Measurements from ENCODE around the gene BRPF1.
A peak's percentile ranks its signal among the peaks of the same experiment; 100 is the strongest.

Gene BRPF1

DNA sequence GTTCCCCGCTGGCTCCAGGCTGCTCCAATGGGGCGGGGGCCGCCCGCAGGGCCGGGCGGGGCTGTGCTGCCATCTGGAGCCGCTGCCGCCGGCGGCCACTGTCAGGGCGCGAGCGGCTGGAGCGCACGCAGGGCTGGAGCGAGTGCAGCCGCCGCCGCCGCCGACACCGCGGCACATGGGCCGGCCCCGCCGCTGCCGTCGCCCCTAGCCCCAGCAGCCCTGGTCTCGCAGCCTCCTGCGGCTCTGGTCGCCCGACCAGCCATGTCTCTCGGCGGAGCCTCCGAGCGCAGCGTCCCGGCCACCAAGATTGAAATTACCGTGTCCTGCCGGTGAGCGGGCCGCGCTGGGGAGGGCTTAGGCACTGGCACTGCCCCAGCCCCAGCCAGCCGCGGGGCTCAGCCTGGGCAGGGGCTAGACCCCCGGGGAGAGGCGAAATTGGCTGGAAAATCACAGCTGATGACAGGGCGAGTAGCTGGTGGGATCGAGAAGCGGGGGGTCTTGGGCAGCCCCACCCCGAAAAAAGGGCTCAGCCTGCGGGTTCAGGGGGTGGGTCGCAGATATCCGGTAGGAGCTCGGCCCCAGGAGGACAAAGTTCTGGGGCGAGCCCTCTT, 27.7 kb upstream of the BRPF1 start, which contains the start of gene CPNE9:
Gene CPNE9, plus strand, starts transcription at position 98 of the 611 bp plus-strand sequence. Its CDS starts 164 bp downstream, at position 262.
- peak; percentile 49 for DNase-seq (ENCODE audit: low spot score)

DNA sequence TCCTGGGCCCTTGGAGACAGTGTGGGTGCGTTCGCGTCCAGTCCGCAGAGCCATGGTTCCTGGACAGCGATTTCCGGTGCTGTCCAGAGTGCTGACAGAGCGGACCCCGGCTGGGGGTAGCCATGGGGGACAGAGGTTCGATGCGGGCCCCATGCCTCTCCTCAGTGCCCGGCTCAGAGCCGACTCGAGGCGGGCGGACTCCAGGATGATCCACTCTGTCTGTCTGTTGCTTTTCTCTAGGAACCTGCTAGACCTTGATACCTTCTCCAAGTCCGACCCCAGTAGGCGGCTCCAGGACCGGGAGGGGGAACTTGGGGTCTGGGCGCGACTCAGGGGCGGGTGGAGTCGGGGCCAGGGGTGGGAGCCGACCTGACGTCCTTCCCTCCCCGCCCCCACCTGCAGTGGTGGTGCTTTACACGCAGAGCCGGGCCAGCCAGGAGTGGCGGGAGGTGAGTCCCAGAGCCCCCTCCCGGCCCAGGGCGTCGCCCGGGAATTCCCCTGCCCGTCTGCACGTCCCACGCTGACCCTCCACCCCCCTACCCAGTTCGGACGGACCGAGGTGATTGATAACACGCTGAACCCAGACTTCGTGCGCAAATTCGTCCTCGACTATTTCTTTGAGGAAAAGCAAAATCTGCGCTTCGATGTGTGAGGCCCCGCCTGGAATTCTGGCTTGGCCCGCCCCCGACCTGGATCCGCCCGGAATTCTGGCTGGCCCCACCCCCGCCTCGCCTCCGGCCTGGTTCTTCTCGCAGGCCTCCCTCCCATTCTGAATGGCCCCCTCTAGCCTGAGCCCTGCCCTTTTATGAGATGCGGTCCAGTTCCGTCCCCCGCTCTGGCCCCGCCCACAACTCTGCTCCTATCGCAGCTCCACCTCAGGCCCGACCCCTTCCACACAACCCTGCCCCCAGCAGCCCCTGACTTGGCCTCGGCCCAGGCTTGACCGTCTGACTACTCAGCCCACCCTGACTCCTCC, 26.9 kb upstream of the BRPF1 start:
- DNase-seq (ENCODE audit: low spot score) = no peak

DNA sequence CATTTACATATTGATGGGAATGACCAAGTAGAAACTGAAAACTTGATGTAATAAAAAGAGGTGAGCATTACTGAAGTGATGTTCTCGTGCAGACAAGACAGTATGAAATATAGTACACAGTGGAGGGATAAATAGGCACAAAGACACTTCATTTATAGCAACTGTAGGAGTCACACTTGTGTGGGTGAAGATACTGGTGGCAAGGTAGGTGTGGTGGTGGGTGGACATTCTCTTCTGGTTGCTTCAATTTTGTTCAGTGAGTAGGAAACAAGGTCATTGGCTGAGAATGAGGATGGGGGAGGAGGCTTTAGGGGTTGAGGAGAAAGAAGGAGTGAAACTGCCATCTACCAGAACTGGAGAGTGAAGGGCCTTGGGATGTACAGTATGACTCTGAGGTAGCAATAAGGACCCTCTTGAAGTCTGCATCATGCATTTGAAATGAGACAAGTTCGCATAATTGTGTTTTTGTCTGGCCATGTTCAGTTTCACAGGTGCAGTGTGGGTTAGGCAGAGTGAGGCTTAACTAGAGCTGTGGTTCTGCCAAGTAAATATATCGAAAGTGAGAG, 21.3 kb upstream of the BRPF1 start:
- no peak for DNase-seq (ENCODE audit: low spot score)

DNA sequence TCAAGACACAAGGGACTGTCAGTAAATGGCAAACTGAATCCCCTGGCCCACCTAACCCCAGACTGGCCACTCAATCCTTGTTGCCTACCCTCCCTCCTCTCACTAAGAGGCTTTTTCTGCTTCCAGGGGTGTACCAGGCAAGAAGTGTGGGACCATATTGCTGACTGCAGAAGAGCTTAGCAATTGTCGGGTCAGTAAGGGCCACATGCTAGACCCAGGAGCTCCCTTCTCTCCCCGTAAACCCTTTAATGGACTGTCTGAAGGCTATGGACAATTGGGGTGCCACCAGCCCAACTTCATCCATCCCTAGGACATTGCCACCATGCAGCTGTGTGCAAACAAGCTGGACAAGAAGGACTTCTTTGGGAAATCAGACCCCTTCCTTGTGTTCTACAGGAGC, 19.1 kb upstream of the BRPF1 start:
- no peak for DNase-seq (ENCODE audit: low spot score)

DNA sequence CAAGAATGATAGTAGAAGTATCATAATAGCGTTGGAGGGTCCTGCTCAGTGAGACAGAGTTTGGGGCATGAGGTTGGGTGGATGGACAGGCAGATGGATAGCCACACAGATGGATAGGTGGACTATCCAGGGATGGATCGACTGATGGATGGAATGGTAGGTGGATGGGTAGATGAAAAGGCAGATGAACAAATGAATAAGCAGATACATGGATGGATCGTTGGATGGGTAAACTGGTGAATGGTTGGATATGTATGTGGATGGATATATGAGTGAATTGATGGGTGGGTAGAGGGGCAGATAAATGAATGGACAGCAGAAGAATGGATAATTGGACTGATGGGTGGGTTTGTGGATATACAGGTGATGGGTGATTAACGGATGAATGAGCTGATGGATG, 18.4 kb upstream of the BRPF1 start:
- DNase-seq (ENCODE audit: low spot score) = no peak

DNA sequence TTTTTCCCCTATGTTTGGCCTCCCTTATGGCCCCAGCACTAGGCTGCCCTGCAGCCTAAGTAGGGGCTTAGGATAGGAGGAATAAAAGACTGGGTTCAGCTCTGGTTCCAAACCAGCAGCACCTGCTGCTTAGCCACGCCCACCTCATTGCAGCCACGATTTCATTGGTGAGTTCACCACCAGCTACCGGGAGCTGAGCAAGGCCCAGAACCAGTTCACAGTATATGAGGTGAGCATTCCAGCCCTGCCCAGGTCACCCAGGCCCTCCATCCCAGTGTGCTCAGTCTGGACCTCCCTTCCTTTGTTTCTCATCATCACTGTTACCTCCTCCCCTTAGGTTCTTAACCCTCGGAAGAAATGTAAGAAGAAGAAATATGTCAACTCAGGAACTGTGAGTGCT, 16.4 kb upstream of the BRPF1 start:
- DNase-seq (ENCODE audit: low spot score) = peak; percentile 73

DNA sequence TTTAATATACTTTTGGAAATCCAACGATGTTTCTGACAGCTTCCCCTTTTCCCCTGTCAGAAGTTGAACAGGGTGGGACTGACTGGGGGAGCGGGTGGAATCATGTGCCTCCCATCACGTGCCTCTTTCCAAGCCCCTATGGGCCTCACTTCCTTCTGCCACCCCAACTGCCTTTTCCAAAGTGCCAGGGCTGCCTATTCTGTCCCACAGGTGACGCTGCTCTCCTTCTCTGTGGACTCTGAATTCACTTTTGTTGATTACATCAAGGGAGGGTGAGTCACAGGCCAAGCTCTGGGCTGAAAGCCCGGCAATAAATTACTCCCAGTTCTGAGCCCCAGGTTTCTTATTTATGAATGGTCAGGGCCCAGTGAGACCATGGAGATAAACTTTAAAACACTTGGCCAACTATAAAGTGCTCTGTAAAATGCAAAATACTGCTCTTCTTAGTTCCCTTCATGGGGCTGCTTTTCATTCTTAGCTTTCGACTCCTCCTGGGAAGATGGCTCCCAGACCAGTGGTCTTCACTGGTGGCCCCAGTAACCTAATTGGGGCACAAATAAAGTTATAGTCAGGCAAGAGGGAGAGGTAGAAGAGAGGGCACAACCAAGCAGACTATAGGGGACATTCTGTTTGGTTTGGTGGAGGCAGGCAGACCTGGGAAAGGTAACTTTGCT, 15.6 kb upstream of the BRPF1 start:
- no peak for DNase-seq (ENCODE audit: low spot score)

DNA sequence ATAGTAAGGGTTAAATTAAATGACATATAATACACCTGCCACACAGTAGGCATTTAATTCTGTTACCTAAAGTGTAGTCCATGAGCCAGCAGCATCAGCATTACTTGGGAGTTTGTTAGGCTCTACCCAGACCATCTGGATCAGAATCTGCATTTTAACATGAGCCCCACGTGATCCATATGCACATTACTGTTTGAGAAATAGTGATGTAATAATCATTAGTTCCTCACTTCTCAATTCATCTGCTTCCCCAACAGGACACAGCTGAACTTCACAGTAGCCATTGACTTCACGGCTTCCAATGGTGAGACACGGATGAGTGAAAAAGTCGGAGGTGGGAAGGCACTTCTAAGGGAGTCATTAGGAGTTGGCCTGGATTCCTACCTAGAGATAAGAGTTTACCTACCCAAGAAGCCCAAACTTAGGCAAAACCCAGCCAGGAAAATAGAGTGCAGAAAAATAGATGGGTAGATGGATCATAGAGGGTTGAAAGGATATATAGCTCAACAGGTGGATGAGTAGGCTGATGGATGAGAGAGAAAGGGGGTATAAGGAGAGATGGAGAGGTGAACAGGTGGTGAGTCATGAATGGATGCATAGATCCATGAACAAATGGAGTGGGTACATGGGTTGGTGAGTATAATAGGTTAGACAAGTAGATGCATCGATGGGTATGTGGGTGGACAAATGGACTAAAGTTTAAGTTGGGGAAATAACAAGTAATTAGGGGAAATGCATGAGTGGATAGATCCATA, 14.6 kb upstream of the BRPF1 start:
- no peak for DNase-seq (ENCODE audit: low spot score)

DNA sequence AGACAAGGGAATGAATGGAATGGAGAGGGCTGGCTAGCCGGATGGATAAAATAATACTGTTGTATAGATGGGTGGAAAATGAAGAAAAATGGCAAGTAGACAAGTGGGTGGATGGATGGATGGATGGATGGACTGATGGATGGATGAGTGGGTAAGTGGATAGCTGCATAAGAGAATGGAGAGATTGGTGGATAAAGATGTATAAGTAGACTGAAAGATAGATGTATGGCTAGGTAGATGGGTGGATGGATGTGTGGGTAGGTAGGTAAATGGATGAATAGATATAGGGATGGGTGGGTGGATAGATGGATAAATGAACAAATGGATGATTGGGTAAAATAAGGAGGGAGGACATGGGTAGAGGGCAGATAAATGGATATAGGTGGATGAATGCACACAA, 14.0 kb upstream of the BRPF1 start:
- no peak for DNase-seq (ENCODE audit: low spot score)

DNA sequence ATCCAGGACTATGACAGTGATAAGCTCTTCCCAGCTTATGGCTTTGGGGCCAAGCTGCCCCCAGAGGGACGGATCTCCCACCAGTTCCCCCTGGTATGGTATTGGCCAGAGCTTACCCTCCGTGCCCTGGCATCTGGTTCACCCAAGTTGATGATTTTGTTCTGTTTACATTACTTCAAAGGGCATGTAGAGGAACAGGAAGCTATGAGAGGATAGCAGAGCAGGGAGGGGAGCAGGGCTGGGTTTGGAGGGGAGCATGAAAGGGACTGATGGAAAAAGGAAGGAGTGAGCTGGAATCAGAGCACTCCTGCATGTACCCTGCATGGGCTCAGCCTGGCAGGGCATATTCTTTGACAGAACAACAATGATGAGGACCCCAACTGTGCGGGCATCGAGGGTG, 13.4 kb upstream of the BRPF1 start:
- DNase-seq (ENCODE audit: low spot score) = no peak

DNA sequence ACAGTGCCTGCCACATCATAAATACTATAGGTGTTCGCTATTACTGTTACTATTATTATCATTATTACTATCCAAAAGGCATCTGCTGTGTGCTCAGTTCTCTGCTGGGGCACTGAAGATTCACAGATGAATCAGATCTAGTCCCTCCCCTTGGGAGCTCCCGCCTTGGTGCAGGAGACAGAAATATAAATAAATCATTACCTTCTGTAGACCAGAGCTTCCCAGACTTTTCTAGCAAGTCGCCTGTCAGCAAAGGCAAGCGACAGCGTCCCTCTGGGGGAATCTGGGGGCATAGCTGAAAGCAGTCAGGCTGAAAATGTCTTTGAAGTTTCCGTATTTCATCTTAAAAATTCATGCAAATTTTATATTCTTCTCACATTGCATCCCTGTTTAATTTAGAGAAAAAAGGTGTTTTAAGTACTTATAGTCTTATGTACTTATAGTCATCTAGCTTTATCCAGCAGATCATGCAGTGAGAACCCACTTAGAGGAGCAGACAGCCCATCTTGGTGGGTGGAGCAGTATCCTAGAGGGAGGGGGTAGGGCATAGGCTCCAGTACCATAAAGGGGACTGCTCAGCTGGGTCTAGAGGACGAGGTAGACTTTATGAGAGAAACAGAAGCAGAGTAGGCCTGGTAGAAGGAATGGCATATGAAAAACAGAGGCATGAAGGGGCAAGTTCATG, 10.4 kb upstream of the BRPF1 start:
- DNase-seq (ENCODE audit: low spot score) = no peak

DNA sequence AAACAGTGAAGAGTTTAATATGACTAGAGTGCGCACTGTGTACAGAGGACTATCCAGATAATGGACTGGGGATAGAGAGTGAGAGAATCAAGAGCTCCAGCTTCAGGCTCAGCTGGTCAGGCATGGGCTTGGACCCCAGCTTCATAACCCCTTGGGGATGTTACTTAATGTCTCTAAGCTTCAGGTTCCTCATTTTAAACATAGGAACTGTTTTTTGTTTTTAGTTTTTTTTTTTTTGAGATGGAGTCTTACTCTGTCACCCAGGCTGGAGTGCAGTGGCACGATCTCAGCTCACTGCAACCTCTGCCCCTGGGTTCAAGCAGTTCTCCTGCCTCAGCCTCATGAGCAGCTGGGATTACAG, 9.9 kb upstream of the BRPF1 start:
- DNase-seq (ENCODE audit: low spot score) = no peak

DNA sequence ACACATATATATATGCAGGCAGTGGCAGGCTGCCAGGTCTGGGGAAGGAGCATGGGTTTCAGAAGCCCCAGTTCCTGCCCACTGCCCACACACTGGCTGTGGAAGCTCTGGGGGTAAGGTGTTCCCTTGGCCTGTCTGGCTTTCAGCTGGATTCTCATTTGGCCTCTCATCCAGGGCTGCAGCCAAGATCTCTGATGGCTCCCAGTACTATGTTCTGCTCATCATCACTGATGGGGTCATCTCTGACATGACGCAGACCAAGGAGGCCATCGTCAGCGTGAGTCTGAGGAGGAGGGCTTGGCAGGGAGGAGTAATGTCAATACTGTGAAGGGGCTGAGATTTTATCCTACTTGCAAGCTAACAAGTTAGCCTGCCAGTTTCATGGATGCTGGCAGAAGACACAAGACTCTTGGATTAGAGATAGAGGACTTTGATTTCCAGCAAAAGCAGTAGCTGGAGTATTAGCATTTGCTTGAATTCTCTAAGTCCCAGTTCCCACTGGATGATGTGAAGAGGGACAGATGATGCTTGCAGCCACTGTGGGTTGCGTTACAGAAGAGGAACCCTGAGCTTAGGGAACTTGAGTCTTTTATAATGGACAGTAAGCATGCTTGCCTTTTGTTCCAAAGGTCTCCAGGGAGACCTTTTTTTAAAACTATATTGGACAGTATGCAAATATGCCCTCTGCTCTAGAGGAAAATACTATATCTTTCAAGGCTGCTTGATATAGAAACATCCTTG, 5.6 kb upstream of the BRPF1 start:
- no peak for DNase-seq (ENCODE audit: low spot score)

DNA sequence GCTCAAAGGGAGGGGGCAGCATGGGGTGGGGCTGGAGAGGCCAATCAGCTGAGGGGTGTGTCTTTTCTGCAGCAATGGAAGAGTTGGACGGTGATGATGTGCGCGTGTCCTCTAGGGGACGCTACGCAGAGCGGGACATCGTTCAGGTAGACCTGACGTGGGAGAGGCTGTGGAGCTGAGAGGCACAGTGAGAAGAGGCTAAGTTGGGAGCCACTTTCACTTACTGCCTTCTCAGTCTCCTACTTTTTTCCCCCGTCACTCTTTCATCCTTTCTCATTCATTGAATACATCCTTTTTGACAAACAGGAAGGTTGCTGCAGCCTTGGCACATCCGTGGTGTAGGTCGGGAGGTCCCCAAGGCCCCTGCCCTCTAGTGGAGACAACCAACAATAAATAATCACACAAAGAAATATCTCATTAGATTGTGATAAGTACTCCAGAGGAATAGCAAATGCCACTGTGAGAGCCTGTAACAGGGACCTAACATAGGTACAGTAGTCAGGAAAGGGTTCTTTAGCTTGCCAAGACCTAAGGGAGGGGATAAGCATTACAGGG, 4.4 kb upstream of the BRPF1 start:
- DNase-seq (ENCODE audit: low spot score) = peak; percentile 80

DNA sequence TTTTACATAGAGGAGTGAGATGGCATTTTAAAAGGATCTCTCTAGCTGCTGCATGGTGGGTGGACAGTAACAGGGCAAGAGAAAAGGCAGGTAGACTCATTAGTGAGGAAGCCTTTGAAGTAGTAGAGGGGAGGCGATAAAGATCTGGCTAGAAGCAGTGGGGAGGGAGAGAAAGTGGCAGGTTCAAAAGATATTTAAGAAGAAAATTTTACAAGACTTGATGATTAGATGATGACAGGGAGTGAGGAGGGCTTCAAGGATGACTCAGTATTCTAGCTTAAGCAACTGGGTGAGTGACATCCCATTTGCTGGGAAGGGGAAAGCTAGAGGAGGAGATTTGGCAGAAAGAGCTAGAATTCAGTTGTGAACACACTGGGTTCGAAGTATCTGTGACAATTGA, 3.8 kb upstream of the BRPF1 start:
- DNase-seq (ENCODE audit: low spot score) = no peak

DNA sequence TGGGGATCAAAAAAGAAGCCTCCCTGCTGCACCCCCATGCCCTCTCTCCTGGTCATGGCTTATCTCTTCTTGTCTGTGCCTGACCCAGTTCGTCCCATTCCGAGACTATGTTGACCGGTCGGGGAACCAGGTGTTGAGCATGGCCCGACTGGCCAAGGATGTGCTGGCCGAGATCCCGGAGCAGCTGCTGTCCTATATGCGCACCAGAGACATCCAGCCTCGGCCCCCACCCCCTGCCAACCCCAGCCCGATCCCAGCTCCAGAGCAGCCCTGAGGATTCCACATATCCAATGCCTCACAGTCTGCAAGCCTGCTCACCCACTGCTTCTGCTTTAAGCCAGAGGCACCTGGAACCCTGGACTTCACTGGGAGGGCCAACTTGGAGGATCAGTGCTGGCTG, 2.1 kb upstream of the BRPF1 start:
- no peak for DNase-seq (ENCODE audit: low spot score)

DNA sequence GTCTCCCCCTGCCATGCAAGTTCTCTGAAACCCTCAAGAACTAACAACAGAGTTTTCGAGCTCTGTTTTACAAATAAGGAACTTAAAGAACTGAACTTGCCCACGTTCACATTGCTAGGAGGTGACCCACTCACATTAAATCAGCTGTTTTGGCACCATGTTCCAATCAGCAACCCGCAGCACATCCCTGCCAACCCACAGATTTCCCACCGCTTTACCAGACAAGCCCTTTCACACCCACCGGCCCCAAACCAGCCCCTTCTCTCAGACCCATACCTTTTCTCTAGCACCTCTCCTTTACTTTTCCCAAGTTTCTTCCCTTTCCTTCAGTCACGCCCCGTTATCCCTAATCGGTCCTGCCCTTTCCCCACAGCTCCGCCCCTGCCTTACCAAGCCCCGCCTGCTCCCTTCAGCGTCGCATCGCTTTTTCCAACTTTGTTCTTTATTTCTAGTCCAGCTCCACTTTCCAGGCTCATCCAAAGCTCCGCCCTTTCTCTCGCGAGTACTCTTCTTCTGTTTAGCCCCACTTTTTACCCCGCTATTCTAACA, 804 bp upstream of the BRPF1 start:
- no peak for DNase-seq (ENCODE audit: low spot score)

DNA sequence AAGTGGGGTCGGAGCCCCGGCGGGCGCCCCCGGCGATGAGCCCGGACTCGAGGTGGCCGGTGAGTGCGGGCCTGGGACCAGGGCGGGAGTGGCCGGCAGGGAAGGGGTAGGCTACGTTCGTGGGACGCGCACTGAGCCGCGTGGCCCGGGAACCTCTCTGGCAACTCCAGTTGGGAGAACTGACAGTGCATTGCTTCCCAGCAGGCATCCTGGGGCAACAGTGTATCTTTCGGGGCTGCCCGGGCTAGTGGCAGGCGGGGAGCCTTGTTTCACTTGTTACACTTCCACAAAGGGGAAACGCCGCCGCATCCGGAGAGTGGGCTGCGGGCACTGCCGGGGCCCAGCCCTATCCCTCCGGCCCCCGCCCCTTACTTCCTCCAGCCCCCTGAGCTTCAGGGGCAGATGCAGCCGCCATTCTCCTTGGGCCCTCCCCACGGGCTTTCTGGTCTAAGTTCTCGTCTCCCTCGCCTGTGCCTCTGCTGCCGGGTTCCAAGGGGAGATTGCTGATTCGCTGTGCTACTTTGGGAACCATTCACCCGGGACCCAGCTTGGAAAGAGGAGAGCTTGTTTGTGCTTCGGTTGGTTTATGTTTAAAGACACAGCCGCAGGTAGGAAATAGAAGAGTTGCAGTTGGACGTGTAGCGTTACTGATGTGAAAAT, 675 bp downstream of the BRPF1 start:
- peak; percentile 58 for DNase-seq (ENCODE audit: low spot score)

DNA sequence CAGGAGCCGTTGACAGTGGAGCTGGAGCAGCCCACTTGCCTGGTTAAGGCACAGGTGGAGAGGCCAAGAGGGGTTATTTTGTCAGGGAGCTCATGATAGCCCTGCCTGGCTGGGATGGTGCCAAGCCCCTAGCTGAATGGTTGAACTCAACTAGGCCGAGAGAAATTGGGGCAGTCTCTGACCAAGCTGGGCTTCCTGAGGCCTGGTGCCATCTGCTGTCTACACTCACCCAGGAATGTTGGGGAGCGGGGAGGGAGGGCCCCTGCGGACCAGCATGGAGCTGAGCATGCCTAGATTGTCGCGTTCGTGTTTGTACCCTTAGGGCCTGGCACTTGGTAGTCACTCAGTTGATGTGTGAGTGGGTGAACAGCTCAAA, 1.2 kb downstream of the BRPF1 start:
- DNase-seq (ENCODE audit: low spot score) = no peak
